Dermis microvascular lymphatic vessel endothelial cell (primary cell): ENCODE results near the gene CCAR1. TPM values are rescaled to one million over a fixed set of nuclear protein-coding genes. Genes with fewer than 3 reads are reported as not detected.
"Not testable (repeated sequence)": the region's sequence is repeated elsewhere in the genome, so short reads cannot be mapped to it uniquely, and the experiment has no call there.

ENCODE experiments used
- DNase-seq, 2 donors: peaks; one replicate each; pipeline versions ENCODE4 v3.0.0 to v3.0.0-alpha.2; 2010; ENCODE audit warnings: low read depth in 2 of 2
- total RNA-seq: library from RNA; depleted of rRNA; stranded (reverse); fragments of >200 nt; gene quantifications from 2 replicates; pipeline ENCODE4 v1.2.1, GENCODE V29; 2014

CCAR1 gene
- total RNA-seq = 20.7 and 32.7 TPM in 2 replicates

DNA sequence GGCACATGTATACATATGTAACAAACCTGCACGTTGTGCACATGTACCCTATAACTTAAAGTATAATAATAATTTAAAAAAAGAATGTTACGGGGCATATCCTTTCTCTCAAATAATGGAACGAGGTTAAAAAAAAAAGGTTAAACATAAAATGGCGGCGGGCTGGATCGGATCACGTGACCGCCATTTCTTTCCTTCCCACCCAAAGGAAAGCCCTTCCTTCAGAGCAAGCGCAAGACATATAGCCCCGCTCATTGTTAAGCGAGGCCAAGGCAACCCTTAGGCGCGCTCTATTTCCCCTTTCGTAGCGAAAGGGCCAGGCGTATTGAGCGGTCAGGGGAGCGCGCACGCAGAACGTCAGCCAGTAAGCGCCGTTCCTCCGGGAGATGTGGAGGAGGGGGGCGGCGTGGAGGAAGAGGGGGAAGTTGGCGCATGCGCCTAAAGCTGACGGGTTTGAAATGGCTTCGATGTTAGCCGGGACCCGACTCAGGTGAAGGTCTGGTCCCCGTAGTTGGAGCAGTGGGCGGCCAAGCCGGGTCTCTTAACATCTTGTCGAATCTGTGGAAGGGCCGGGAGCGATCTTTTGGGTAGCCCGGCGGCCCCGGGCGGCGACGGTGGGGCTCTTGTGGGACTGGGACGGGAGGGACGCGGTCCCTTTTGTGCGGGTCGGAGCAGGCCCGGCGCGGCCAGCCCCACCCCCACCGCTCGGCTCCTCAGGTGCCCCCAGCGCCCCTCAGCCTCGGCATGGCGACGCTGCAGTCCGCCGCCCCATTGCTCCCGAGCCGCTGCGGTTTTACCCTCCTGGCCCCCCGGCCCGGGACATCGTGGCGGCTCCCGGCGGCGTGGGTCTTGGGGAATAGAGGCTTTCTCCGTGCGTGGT is at the start of gene CCAR1:
CCAR1 (plus strand) TSS at position 447 of the 880 bp plus-strand sequence. CDS start 1,266 bp downstream, outside the sequence.
- DNase-seq = peak; percentile 94 to 99

- no peak for DNase-seq
Measured at GRCh38 chr10:68684413-68684812, 36.6 kb upstream of the CCAR1 start.

GRCh38 chr10:68696018-68696417 is 25.0 kb upstream of the CCAR1 start:
- DNase-seq = no peak

DNA sequence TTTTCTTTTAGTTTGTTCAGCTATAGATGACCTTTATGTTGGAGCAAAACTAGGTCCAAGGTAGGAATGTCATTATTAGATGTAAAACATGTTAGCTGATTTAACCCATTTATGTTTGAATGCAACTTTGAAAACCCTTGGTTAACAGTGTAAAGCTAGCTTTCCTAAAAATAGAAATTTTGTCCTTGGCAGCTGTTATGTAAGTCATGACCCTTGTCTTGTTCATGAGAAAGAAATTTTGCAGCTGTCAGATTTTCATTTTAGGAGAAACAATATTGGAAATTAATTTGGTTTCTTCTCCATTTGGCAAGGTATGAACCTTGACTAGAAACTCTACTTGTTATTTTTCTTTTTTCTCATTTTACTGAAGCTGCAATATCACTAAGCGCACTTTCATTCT is 23.9 kb upstream of the CCAR1 start:
- no peak for DNase-seq

GRCh38 chr10:68700197-68700596 is 20.8 kb upstream of the CCAR1 start:
- no peak for DNase-seq

DNA sequence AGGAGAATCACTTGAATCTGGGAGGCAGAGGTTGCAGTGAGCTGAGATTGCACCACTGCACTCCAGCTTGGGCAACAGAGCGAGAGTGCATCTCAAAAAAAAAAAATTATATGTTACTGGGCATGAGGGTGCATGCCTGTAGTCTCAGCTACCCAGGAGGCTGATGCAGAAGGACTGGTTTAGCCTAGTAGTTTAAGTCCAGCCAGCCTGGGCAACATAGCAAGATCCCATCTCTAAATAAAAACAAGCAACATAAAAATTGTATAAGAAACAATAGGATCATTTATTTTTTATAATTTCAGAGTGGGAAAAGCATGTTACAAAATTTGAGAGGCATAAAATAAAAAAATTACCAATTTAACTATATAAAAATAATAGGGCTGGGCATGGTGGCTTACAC is 15.5 kb upstream of the CCAR1 start:
- DNase-seq = no peak

GRCh38 chr10:68708987-68709386 is 12.1 kb upstream of the CCAR1 start:
- not testable (repeated sequence) for DNase-seq

- not testable (repeated sequence) for DNase-seq
Measured at GRCh38 chr10:68713065-68713464, 8.0 kb upstream of the CCAR1 start.

DNA sequence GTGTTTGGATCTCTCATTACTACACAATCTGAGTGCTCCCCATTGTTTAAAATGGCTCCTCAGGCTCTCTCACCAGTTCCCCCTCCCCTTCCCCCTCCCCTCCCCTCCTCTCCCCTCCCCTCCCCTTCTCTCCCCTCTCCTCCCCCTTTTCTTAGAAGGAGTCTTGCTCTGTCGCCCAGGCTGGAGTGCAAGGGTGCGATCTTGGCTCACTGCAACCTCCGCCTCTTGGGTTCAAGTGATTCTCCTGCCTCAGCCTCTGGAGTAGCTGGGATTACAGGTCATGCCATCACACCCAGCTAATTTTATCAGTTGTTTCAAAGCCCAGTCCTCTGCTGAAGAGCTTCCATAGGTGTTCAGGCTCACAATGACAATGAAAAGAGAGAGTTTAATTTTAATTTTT is 3.6 kb upstream of the CCAR1 start:
- DNase-seq = no peak

DNA sequence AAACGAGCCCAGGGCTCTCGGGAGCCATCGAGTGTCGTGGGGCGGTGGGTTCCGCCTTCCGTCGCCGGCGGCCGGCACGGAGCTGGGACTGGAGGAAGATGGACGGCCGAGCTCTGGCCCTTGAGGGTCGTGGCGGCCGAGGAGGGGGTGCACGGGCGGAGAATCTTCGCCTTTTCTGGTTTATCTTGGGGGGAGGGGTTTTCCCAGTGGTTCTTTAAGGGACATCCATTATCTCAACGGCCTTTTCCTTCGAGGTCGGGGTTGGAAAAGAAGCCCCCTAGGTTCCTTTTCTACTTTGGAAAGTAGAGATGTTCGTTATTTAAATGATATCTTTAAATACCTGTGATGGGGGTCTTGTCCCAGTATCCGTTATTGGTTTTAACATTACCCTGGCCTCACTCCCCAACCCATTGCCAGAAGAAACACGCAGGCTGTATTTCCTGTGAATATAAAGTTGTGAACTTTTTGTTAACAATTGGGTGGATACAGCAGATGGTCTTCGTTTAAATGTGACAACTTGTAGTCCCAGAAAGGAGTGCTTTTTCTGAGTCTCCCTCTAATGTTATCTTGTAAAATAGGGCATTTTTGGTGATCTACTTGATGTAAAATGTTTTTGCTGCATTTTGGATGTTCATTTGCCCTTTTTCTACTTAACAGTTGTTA is 765 bp downstream of the CCAR1 start:
- peak in 1 of 2 donors; percentile 9 for DNase-seq

DNA sequence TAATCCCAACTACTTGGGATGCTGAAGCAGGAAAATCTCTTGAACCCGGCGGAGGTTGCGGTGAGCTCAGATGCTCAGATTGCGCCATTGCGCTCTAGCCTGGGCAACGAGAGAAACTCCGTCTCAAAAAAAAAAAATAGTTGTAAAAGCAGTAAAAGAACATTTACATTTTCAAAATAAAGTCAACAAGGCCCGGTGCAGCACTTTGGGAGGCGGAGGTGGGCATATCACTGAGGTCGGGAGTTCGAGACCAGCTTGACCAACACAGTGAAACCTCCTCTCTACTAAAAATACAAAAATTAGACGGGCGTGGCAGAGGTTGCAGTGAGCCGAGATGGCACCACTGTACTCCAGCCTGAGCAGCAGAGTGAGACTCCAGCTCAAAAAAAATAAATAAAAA is 4.0 kb downstream of the CCAR1 start:
- no peak for DNase-seq

DNA sequence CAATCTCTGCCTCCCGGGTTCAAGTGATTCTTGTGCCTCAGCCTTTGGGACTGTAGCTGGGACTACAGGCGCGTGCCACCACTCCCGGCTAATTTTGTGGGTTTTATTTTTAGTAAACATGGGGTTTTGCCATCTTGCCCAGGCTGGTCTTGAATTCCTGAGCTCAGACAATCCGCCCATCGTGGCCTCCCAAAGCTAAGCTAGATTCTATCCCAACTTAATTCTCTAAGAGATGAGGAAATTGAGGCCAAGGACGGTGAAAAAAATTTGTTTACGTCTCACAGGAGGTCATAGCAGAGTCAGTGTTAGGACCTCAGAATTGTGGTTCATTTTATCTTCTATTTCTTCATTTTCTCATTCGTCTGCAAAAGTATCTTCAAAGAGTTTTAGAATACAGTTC is 6.1 kb downstream of the CCAR1 start:
- no peak for DNase-seq

- DNase-seq = no peak
Measured at GRCh38 chr10:68732651-68733050, 11.6 kb downstream of the CCAR1 start.

- DNase-seq = no peak
Measured at GRCh38 chr10:68734349-68734748, 13.3 kb downstream of the CCAR1 start.

DNA sequence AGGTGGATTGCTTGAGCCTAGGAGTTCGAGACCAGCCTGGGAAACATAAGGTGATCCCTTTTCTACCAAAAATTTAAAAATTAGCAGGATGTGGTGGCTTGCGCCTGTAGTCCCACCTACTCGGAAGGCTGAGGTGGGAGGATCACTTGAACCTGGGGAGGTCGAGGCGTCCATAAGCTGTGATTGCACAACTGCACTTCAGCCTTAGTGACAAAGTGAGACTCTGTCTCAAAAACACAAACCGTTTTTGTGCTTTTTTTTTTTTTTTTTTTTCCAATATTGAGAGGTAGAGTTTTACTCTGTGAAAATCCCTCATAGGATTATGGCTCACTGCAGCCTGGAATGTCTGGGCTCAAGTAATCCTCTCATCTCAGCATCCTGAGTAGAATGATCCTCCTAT is 14.1 kb downstream of the CCAR1 start:
- no peak for DNase-seq

DNA sequence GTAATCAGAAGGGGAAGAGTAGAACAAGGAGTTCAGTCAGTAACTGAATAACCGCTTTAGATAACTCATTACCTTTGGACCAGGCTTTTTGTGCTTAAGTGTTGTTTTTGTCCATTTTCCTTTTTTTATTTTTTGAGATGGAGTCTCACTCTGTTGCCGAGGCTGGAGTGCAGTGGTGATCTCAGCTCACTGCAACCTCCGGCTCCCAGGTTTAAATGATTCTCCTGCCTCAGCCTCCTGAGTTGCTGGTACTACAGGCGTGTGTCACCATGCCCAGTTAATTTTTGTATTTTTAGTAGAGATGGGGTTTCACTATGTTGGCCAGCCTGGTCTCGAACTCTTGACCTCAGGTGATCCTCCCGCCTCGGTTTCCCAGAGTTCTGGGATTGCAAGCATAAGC is 14.7 kb downstream of the CCAR1 start:
- DNase-seq = not testable (repeated sequence)

DNA sequence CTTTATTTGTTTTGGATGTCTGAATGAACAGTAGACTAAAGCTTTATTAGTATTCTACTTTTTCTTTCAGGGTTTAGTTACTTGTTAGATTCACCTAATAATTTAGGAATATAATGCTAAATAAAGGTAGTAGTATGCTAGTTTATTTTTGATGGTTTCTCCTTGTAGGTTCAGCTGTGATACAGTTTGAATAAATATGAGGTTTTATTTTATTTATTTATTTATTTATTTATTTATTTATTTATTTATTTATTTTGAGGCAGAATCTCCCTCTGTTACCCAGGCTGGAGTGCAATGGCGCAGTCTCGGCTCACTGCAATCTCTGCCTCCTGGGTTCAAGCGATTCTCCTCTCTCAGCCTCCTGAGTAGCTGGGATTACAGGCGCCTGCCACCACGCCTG is 19.6 kb downstream of the CCAR1 start:
- not testable (repeated sequence) for DNase-seq

GRCh38 chr10:68742397-68742796 is 21.4 kb downstream of the CCAR1 start:
- DNase-seq = no peak

- DNase-seq = no peak
Measured at GRCh38 chr10:68752711-68753350, 31.8 kb downstream of the CCAR1 start.

GRCh38 chr10:68756246-68756645 is 35.2 kb downstream of the CCAR1 start:
- no peak for DNase-seq

- DNase-seq = no peak
Measured at GRCh38 chr10:68756766-68757165, 35.7 kb downstream of the CCAR1 start.

- DNase-seq = no peak
Measured at GRCh38 chr10:68759223-68759863, 38.3 kb downstream of the CCAR1 start.
